ENCODE measurements around the gene FOXO3.

Gene FOXO3

DNA sequence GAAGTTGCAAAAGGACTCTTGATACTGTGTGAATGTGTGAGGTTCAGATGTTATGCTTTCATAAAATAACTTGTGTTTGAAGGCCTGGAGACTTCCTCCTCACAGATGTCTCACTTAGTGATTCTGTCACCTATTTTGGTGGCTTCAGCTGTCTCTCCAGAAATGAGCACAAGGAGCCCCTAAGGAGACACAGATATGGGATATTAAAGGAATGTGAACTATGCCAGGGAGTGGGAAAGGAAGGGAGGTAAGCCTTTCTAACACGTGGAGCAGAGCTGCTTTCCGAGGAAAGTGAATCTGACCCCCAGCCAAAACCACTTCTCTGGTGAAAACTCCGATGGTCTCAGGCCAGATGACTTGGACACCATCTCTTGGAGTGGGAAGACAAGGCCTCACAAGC is 10.5 kb upstream of the FOXO3 start:
- in situ Hi-C loops (cut with MboI; ENCODE audit: low sequenced_read_pairs): loop anchor here (25.0 kb wide), 1 partner anchor 237 kb away; no protein-coding TSS in a partner anchor

GRCh38 chr6:108555399-108556052 is 5.2 kb upstream of the FOXO3 start:
- in situ Hi-C loops (cut with MboI; ENCODE audit: low sequenced_read_pairs): loop anchor here (25.0 kb wide), 1 partner anchor 232 kb away; no protein-coding TSS in a partner anchor

DNA sequence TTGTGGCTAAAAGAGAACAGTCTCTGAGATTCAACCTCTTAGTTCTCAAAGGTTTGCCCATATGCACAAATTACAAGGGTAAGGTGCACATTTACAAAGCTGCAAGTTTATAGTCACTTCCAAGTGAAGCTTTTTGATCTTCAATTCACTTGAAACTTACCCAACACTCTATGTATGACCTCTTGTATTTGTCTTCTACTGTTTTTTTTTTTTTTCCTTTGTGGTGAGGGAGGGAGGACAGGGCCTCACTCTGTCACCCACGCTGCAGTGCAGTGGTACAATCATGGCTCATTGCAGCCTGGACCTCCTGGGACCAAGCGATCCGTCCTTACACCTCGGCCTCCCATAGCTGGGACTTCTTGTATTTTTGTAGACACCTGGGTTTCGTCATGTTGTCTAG is 4.5 kb upstream of the FOXO3 start:
- in situ Hi-C loops (cut with MboI; ENCODE audit: low sequenced_read_pairs): loop anchor here (25.0 kb wide), 1 partner anchor 231 kb away; no protein-coding TSS in a partner anchor

GRCh38 chr6:108556866-108557493 is 3.7 kb upstream of the FOXO3 start:
- in situ Hi-C loops (cut with MboI; ENCODE audit: low sequenced_read_pairs): loop anchor here (25.0 kb wide), 1 partner anchor 230 kb away; no protein-coding TSS in a partner anchor

DNA sequence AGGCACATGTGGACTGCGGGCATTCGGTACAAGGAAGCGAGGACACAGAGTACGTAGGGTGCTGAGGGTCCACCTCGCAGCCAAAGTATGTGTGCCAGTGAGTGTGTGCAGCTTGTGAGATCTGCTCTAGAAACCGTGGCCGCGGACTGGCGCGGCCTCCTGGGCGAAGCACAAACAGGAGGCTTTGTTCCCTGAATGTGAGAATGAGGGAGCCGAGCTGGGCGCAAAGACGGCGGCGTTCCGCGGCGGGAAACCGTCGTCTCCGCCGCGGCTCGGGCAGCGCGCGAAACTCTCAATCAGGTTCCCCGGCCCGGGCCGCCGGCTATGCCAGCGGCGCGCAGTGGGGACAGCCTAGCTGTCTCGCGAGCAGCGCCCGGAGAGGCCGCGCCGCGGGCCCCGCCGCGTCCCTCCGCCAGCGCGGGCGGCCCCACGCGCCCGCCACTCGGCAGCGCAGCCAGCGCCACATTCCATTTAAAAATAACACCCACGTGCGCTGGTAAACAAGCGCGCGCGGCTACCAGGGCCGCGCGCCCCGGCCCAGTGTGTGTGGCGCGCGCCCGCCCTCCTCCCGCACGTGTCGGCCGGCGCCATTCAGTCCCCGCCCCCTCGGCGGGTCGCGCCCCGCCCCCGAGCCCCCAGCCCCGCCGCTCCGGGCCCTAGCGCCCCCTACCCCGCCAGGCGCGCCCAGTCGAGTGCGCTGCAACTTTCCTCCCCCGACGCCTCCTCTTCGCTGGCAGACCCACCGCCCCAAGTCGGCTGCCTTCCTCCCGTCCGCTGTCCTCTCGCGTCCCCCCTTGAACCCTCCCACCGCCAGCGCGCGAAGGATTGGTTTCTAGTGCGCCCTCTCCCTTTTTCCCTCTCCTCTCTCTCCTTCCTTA is 3.0 kb upstream of the FOXO3 start:
- in situ Hi-C loops (cut with MboI; ENCODE audit: low sequenced_read_pairs): loop anchor here (25.0 kb wide), 1 partner anchor 230 kb away; no protein-coding TSS in a partner anchor

- in situ Hi-C loops (cut with MboI; ENCODE audit: low sequenced_read_pairs): loop anchor here (25.0 kb wide), 1 partner anchor 229 kb away; no protein-coding TSS in a partner anchor
Observed at GRCh38 chr6:108558372-108559096, 2.2 kb upstream of the FOXO3 start.

DNA sequence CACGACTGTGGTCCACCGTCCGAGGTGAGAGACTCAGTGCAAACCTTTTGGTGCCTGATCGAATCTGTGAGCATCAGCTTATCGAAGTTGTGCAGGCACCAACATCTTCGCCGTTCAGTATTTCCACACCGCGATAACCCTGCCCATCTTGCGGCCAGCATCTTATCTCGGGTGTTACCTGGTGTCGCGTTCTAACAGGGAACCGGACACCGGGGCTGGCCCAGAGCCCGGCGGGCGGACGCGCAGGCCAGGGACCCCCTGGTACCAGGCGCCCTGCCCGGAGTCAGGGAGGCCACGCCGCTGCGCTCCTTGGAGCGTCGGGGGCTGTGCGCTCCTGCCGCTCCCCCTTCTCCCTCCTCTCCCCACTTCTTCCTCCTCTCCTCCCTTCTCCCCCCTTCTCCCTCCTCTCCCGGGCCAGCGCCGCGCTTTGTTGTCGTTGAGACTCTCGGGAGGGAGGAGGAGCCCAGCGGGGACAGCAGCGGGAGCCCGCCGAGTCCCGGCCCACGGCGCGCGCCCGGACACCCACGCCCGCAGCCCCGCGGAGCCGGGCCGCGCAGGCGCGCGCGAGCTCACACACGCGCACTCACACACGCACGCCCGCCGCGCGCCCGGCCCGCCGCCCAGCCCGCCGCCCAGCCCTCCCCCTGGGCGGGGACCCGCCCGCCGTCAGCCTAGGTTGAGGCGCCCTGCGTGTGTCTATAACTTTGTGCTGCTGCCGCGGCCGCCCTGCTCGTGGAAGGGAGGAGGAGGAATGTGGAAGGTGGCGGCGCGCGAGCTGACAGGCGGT is 1.4 kb upstream of the FOXO3 start:
- in situ Hi-C loops (cut with MboI; ENCODE audit: low sequenced_read_pairs): loop anchor here (25.0 kb wide), 1 partner anchor 228 kb away; no protein-coding TSS in a partner anchor

DNA sequence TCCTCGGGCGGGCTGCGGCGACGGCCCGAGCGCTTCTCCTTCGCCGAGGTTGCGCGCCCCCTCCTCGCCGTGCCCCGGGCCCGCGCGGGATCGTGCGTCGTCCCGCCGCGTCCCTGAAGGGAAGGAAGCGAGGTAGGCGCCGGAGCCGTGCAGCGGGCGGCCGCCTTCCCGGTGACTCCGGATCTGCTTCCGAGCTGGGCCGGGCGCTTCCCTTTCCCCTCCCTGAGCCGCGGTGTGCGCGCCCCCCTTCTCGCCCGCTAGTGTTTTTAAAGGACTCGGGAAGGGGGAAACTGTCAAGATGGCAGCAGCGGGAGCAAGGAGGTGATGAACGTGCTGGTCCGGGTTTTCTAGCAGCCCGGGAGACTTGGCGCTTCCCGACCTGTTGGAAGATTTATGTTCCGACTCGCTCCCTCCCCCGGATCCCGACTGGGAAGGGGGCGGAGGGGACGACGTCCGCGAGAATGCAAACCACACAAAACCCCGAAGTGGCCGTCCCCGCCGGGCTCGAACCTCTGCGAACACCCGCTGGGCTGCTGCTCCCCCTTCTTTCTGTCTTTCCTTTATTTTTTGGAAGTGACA is 744 bp upstream of the FOXO3 start:
- in situ Hi-C loops (cut with MboI; ENCODE audit: low sequenced_read_pairs): loop anchor here (25.0 kb wide), 1 partner anchor 227 kb away; no protein-coding TSS in a partner anchor

DNA sequence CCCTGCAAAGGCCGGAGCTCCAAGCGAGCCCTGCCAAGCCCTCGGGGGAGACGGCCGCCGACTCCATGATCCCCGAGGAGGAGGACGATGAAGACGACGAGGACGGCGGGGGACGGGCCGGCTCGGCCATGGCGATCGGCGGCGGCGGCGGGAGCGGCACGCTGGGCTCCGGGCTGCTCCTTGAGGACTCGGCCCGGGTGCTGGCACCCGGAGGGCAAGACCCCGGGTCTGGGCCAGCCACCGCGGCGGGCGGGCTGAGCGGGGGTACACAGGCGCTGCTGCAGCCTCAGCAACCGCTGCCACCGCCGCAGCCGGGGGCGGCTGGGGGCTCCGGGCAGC is 561 bp downstream of the FOXO3 start:
- in situ Hi-C loops (cut with MboI; ENCODE audit: low sequenced_read_pairs): loop anchor here (25.0 kb wide), 1 partner anchor 226 kb away; no protein-coding TSS in a partner anchor

GRCh38 chr6:108561742-108562502 is 1.2 kb downstream of the FOXO3 start:
- in situ Hi-C loops (cut with MboI; ENCODE audit: low sequenced_read_pairs): loop anchor here (25.0 kb wide), 1 partner anchor 225 kb away; no protein-coding TSS in a partner anchor

GRCh38 chr6:108562503-108562993 is 1.8 kb downstream of the FOXO3 start:
- in situ Hi-C loops (cut with MboI; ENCODE audit: low sequenced_read_pairs): loop anchor here (25.0 kb wide), 1 partner anchor 225 kb away; no protein-coding TSS in a partner anchor

- in situ Hi-C loops (cut with MboI; ENCODE audit: low sequenced_read_pairs): loop anchor here (25.0 kb wide), 1 partner anchor 224 kb away; no protein-coding TSS in a partner anchor
Observed at GRCh38 chr6:108563292-108563691, 2.6 kb downstream of the FOXO3 start.

- in situ Hi-C loops (cut with MboI; ENCODE audit: low sequenced_read_pairs): loop anchor here (25.0 kb wide), 1 partner anchor 223 kb away; no protein-coding TSS in a partner anchor
Observed at GRCh38 chr6:108564178-108564577, 3.5 kb downstream of the FOXO3 start.

- in situ Hi-C loops (cut with MboI; ENCODE audit: low sequenced_read_pairs): loop anchor here (25.0 kb wide), 1 partner anchor 222 kb away; no protein-coding TSS in a partner anchor
Observed at GRCh38 chr6:108565091-108565766, 4.5 kb downstream of the FOXO3 start.

GRCh38 chr6:108565893-108566292 is 5.2 kb downstream of the FOXO3 start:
- in situ Hi-C loops (cut with MboI; ENCODE audit: low sequenced_read_pairs): loop anchor here (25.0 kb wide), 1 partner anchor 221 kb away; no protein-coding TSS in a partner anchor

DNA sequence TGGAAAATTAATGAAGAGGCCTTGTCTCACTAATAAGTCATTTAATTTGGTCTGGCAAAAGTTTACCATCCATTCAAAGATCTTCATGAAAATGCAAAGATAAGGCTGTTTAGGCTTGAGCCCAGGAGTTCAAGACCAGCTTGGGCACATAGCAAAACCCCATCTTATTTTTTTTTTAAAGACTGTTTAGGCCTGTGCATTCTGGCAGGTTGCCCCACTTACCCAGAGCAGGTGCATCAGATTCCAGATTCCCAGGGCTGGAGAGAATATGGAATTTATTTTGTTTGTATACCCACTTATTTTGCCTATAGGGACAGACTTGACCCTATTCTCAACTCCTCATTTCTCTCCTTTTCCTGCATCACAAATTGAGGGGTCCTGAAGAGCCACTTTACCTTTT is 5.7 kb downstream of the FOXO3 start:
- in situ Hi-C loops (cut with MboI; ENCODE audit: low sequenced_read_pairs): loop anchor here (25.0 kb wide), 1 partner anchor 221 kb away; no protein-coding TSS in a partner anchor

DNA sequence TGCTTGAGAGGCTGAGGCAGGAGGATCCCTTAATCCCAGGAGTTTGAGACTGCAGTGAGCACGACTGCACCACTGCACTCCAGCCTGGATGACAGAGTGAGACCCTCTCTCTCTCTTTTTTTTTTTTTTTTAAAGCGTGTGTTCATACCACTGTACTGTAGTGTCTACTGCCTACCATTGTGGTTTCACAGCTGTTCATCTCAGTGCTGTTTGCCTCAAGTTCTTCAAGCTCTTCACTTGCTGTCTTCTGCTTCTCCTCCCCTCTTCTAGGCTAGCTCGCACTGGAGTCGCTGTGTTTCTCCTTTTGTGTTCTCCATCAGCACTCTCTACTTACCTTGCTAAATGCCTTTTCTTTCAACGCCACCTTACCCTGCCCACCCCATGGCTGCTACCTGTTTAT is 7.4 kb downstream of the FOXO3 start:
- in situ Hi-C loops (cut with MboI; ENCODE audit: low sequenced_read_pairs): loop anchor here (25.0 kb wide), 1 partner anchor 219 kb away; no protein-coding TSS in a partner anchor
